IPS-20b (cell line): ENCODE data around the gene FOXR2.

Source experiments
- H3K27ac ChIP-seq: one replicate; pipeline ENCODE4 v1.5.1; 2013; ENCODE audit warnings: low read length
- H3K27me3 ChIP-seq: 2 replicates; pipeline ENCODE4 v1.6.1; 2013; ENCODE audit warnings: mild to moderate bottlenecking, low read length, inconsistent platforms; ENCODE audit not compliant: insufficient read depth
- H3K36me3 ChIP-seq: 2 replicates; pipeline ENCODE4 v1.6.1; 2013; ENCODE audit warnings: low read depth, mild to moderate bottlenecking, inconsistent platforms, low read length, moderate library complexity; ENCODE audit not compliant: insufficient read depth
- H3K4me1 ChIP-seq: 2 replicates; pipeline ENCODE4 v1.6.1; 2013; ENCODE audit warnings: mild to moderate bottlenecking, control low read depth, inconsistent platforms, low read length, moderate library complexity; ENCODE audit not compliant: insufficient read depth
- H3K4me3 ChIP-seq: 2 replicates; pipeline ENCODE4 v1.5.1; 2013; ENCODE audit warnings: mild to moderate bottlenecking, low read length, inconsistent platforms
- H3K9ac ChIP-seq: 2 replicates; pipeline ENCODE4 v1.6.1; 2013; ENCODE audit warnings: low read depth, mild to moderate bottlenecking, inconsistent platforms, low read length, moderate library complexity
- H3K9me3 ChIP-seq: 2 replicates; pipeline ENCODE4 v1.6.1; 2013; ENCODE audit warnings: mild to moderate bottlenecking, low read depth, low read length, inconsistent platforms; ENCODE audit not compliant: insufficient read depth

Gene FOXR2

GRCh38 chrX:55659931-55660330 is 36.7 kb downstream of the FOXR2 start:
- peaks cover 5% of the 10 kb centered on the region; the same call in 1 of the 2 replicates for H3K9me3 ChIP-seq

DNA sequence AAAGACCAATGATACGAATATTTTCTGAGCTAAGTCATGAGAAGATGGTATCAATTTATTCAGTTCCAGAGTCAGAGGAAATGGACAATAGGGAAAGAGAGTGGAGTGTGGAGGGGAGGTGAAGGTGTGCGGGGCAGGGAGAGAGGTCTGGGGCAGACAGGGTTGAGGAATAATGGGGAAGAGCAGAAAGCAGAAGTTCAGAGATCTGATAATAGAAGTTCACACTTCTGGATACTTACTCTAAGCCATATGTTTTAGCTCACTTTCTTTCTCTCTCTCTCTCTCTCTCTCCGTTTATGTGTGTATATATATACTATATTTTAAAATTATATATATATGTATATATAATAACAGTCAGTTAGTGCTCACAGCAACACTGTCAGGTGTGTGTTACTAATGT is 40.4 kb downstream of the FOXR2 start:
- H3K36me3 ChIP-seq, result no peaks in the 10 kb centered on the region
- no peak overlapping the region for H3K27ac ChIP-seq
- H3K27me3 ChIP-seq, result no peaks in the 10 kb centered on the region
- H3K4me1 ChIP-seq, result no peaks in the 10 kb centered on the region
- no peak overlapping the region for H3K4me3 ChIP-seq
- no peak overlapping the region for H3K9ac ChIP-seq
- H3K9me3 ChIP-seq, result peaks cover 16% of the 10 kb centered on the region

More at GRCh38 chrX:55659931-55660330, 36.7 kb downstream of the FOXR2 start:
- Histone ChIP-seq H3K27me3 (no peaks in the 10 kb centered on the region), H3K4me1 (no peaks in the 10 kb centered on the region), H3K27ac (no peak overlapping the region), H3K9ac (no peak overlapping the region), H3K36me3 (no peaks in the 10 kb centered on the region), H3K4me3 (no peak overlapping the region)

- Histone ChIP-seq H3K9me3 (peaks cover 12% of the 10 kb centered on the region), H3K27me3 (no peaks in the 10 kb centered on the region), H3K4me1 (no peaks in the 10 kb centered on the region)
These were observed 44.9 kb downstream of the FOXR2 start for GRCh38 chrX:55668084-55668483.

More at GRCh38 chrX:55668084-55668483, 44.9 kb downstream of the FOXR2 start:
- Histone ChIP-seq H3K9ac (no peak overlapping the region), H3K36me3 (no peaks in the 10 kb centered on the region), H3K27ac (no peak overlapping the region), H3K4me3 (no peak overlapping the region)
